ENCODE measurements around the gene ZNF385B.

DNA sequence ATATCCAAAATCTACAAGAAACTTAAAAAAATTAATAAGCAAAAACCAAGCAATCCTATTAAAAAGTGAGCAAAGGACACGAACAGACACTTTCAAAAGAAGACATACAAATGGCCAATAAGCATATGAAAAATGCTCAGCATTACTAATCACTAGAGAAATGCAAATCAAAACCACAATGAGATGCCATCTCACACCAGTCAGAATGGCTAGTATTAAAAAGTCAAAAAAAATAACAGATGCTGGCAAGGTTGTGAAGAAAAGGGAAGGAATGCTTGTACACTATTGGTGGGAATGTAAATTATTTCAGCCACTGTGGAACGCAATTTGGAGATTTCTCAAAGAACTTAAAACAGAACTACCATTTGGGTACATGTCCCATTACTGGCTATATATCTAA is 467.9 kb downstream of the ZNF385B start:
- TF ChIP-seq, protein P1, sequence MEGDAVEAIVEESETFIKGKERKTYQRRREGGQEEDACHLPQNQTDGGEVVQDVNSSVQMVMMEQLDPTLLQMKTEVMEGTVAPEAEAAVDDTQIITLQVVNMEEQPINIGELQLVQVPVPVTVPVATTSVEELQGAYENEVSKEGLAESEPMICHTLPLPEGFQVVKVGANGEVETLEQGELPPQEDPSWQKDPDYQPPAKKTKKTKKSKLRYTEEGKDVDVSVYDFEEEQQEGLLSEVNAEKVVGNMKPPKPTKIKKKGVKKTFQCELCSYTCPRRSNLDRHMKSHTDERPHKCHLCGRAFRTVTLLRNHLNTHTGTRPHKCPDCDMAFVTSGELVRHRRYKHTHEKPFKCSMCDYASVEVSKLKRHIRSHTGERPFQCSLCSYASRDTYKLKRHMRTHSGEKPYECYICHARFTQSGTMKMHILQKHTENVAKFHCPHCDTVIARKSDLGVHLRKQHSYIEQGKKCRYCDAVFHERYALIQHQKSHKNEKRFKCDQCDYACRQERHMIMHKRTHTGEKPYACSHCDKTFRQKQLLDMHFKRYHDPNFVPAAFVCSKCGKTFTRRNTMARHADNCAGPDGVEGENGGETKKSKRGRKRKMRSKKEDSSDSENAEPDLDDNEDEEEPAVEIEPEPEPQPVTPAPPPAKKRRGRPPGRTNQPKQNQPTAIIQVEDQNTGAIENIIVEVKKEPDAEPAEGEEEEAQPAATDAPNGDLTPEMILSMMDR (IDR thresholded peaks at IDR 0.05), result no peak
- TF ChIP-seq EZH2 (IDR thresholded peaks at IDR 0.05) (no peak), EZH2phosphoT487 (IDR thresholded peaks at IDR 0.05) (no peak)

Measured in neural progenitor cell (in vitro differentiated cells).